Tibial nerve (tissue), 4 donors: ENCODE results near the gene SEC23IP.
"Not testable (repeated sequence)": the region's sequence is repeated elsewhere in the genome, so short reads cannot be mapped to it uniquely, and the experiment has no call there.

ENCODE experiments used
- CTCF ChIP-seq, 5 experiments: fragments of 200-600 bp in 3 of 5; fragments of 450-650 bp in 2 of 5; sonication (generic) in 3 of 5; IDR thresholded peaks; one replicate each; pipeline ENCODE4 v1.5.1; 2016 to 2019; ENCODE audit warnings: antibody characterized with exemption in 5 of 5, mild to moderate bottlenecking in 3 of 5, moderate library complexity in 2 of 5
- EP300 ChIP-seq, 2 donors: sonication (generic); formaldehyde crosslinking; IDR thresholded peaks; one replicate each; pipeline ENCODE4 v1.6.1; 2017; ENCODE audit warnings: antibody characterized with exemption in 2 of 2, mild to moderate bottlenecking in 1 of 2
- POLR2A ChIP-seq, 2 donors: fragments of 450-650 bp; IDR thresholded peaks; one replicate each; pipeline ENCODE4 v1.6.1; 2017; ENCODE audit warnings: antibody characterized with exemption in 2 of 2, mild to moderate bottlenecking in 2 of 2, moderate library complexity in 2 of 2

- not testable (repeated sequence) for TF ChIP-seq CTCF, POLR2A, EP300 (IDR thresholded peaks at IDR 0.05)
These were observed 15.2 kb downstream of the SEC23IP start for GRCh38 chr10:119907695-119908094.
